BLaER1 (cell line): ENCODE results near the gene NRN1L.

Source experiments
- H3K27ac ChIP-seq: shearing (Covaris generic); formaldehyde crosslinking; 2 replicates; pipeline ENCODE4 v1.8.1; 2022
- H3K27me3 ChIP-seq: shearing (Covaris generic); formaldehyde crosslinking; 2 replicates; pipeline ENCODE4 v1.8.1; 2022
- H3K36me3 ChIP-seq: shearing (Covaris generic); formaldehyde crosslinking; 2 replicates; pipeline ENCODE4 v1.8.1; 2022
- H3K4me1 ChIP-seq: shearing (Covaris generic); formaldehyde crosslinking; 2 replicates; pipeline ENCODE4 v1.8.1; 2022
- H3K4me2 ChIP-seq: shearing (Covaris generic); formaldehyde crosslinking; 2 replicates; pipeline ENCODE4 v1.8.1; 2022
- H3K4me3 ChIP-seq: shearing (Covaris generic); formaldehyde crosslinking; 2 replicates; pipeline ENCODE4 v1.8.1; 2022
- H3K9ac ChIP-seq: shearing (Covaris generic); formaldehyde crosslinking; 2 replicates; pipeline ENCODE4 v1.8.1; 2022
- H3K9me3 ChIP-seq: shearing (Covaris generic); formaldehyde crosslinking; 2 replicates; pipeline ENCODE4 v1.8.1; 2022
- H4K20me1 ChIP-seq: shearing (Covaris generic); formaldehyde crosslinking; 2 replicates; pipeline ENCODE4 v1.8.1; 2022
- Cebpa-rat ChIP-seq: shearing (Covaris generic); IDR thresholded peaks from 2 replicates; pipeline ENCODE4 v1.8.1; 2022

Gene NRN1L

GRCh38 chr16:67880584-67880983 lies 4.1 kb upstream of the NRN1L start:
- Histone ChIP-seq H3K27ac (no peak overlapping the region), H3K9ac (no peak overlapping the region), H3K4me1 (0 out of 2 replicates have a peak, but pooled peaks cover 10% of the 10 kb centered on the region), H3K4me3 (no peak overlapping the region), H3K36me3 (peaks cover 100% of the 10 kb centered on the region), H3K27me3 (no peaks in the 10 kb centered on the region), H4K20me1 (peaks cover 82% of the 10 kb centered on the region), H3K4me2 (no peak overlapping the region), H3K9me3 (no peaks in the 10 kb centered on the region)
- TF ChIP-seq Cebpa-rat: no peak

GRCh38 chr16:67881621-67882161 lies 3.0 kb upstream of the NRN1L start:
- no peak overlapping the region for H3K27ac ChIP-seq
- TF ChIP-seq Cebpa-rat: no peak
- no peak overlapping the region for H3K9ac ChIP-seq
- no peak overlapping the region for H3K4me3 ChIP-seq
- H3K4me2 ChIP-seq: no peak overlapping the region
- no peaks in the 10 kb centered on the region for H3K4me1 ChIP-seq
- H3K9me3 ChIP-seq: no peaks in the 10 kb centered on the region
- H4K20me1 ChIP-seq: peaks cover 71% of the 10 kb centered on the region
- H3K27me3 ChIP-seq: no peaks in the 10 kb centered on the region
- peaks cover 100% of the 10 kb centered on the region for H3K36me3 ChIP-seq

DNA sequence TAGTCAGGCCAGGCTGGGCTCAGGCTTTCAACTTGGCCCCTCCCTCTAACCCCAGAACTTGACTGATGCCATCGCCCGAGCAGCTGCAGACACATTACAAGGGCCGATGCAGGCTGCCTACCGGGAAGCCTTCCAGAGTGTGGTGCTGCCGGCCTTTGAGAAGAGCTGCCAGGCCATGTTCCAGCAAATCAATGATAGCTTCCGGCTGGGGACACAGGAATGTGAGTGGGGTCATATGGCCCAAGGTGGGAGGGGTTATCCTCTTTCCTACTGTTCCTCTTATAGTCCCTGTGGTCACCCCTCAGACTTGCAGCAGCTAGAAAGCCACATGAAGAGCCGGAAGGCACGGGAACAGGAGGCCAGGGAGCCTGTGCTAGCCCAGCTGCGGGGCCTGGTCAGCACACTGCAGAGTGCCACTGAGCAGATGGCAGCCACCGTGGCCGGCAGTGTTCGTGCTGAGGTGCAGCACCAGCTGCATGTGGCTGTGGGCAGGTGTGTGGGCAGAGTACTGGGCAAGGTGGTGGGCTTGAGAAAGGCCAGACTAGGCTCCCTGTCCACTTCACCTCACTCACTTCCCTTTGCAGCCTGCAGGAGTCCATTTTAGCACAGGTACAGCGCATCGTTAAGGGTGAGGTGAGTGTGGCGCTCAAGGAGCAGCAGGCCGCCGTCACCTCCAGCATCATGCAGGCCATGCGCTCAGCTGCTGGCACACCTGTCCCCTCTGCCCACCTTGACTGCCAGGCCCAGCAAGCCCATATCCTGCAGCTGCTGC lies 2.1 kb upstream of the NRN1L start:
- Histone ChIP-seq H3K4me2 (no peak overlapping the region), H3K27me3 (no peaks in the 10 kb centered on the region), H3K36me3 (peaks cover 98% of the 10 kb centered on the region), H3K4me3 (no peak overlapping the region), H3K27ac (no peak overlapping the region), H4K20me1 (peaks cover 62% of the 10 kb centered on the region), H3K4me1 (no peaks in the 10 kb centered on the region), H3K9me3 (no peaks in the 10 kb centered on the region), H3K9ac (no peak overlapping the region)
- no peak for TF ChIP-seq Cebpa-rat

DNA sequence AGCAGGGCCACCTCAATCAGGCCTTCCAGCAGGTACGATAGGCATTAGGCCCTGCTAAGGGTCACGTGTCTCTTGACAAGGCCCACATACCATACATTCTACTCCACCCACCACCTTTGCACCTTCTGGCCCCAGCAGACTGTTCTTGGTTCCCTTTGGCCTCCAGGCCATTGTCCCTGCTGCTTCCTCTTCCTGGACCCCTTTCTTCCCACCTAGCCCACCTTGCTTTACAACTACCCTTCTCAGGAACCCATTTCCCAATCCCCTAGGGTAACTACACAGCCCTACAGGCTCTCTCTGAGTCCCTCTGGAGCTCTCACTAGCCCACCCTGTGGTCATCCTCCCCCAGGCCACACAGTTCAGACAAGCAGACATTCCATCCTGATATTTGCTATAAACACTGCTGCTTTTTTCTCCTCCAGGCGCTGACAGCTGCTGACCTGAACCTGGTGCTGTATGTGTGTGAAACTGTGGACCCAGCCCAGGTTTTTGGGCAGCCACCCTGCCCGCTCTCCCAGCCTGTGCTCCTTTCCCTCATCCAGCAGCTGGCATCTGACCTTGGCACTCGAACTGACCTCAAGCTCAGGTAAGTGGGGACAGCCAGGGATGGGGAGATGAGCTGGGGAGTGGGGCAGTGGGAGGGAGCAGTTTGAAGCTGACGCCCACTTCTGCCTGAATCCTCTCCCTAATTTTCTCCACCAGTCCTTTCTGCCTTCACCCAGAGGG lies 1.4 kb upstream of the NRN1L start:
- Histone ChIP-seq H3K9me3 (no peaks in the 10 kb centered on the region), H3K36me3 (peaks cover 97% of the 10 kb centered on the region), H3K4me1 (no peaks in the 10 kb centered on the region), H3K4me3 (no peak overlapping the region), H4K20me1 (peaks cover 55% of the 10 kb centered on the region), H3K4me2 (no peak overlapping the region), H3K27ac (no peak overlapping the region), H3K27me3 (no peaks in the 10 kb centered on the region), H3K9ac (no peak overlapping the region)
- no peak for TF ChIP-seq Cebpa-rat

GRCh38 chr16:67883872-67884261 lies 818 bp upstream of the NRN1L start:
- H4K20me1 ChIP-seq: peaks cover 55% of the 10 kb centered on the region
- no peaks in the 10 kb centered on the region for H3K27me3 ChIP-seq
- H3K9me3 ChIP-seq: no peaks in the 10 kb centered on the region
- no peak overlapping the region for H3K9ac ChIP-seq
- H3K27ac ChIP-seq: no peak overlapping the region
- H3K4me2 ChIP-seq: no peak overlapping the region
- no peak overlapping the region for H3K4me3 ChIP-seq
- peaks cover 93% of the 10 kb centered on the region for H3K36me3 ChIP-seq
- H3K4me1 ChIP-seq: no peaks in the 10 kb centered on the region
- TF ChIP-seq Cebpa-rat: no peak

- no peak overlapping the region for H3K9ac ChIP-seq
- H3K27me3 ChIP-seq: no peaks in the 10 kb centered on the region
- TF ChIP-seq Cebpa-rat: no peak
- H3K9me3 ChIP-seq: no peaks in the 10 kb centered on the region
- no peaks in the 10 kb centered on the region for H3K4me1 ChIP-seq
- H4K20me1 ChIP-seq: peaks cover 43% of the 10 kb centered on the region
- H3K27ac ChIP-seq: no peak overlapping the region
- H3K4me2 ChIP-seq: no peak overlapping the region
- no peak overlapping the region for H3K4me3 ChIP-seq
- H3K36me3 ChIP-seq: peaks cover 81% of the 10 kb centered on the region
Observed at GRCh38 chr16:67885545-67885944, 860 bp downstream of the NRN1L start.

DNA sequence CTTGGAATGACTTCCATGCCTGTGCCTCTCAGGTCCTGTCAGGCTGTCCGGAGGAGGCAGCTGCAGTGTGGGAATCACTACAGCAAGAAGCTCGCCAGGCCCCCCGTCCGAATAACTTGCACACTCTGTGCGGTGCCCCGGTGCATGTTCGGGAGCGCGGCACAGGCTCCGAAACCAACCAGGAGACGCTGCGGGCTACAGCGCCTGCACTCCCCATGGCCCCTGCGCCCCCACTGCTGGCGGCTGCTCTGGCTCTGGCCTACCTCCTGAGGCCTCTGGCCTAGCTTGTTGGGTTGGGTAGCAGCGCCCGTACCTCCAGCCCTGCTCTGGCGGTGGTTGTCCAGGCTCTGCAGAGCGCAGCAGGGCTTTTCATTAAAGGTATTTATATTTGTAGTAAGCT lies 1.3 kb downstream of the NRN1L start:
- peaks cover 76% of the 10 kb centered on the region for H3K36me3 ChIP-seq
- H3K4me2 ChIP-seq: no peak overlapping the region
- H3K27me3 ChIP-seq: no peaks in the 10 kb centered on the region
- no peak overlapping the region for H3K4me3 ChIP-seq
- no peaks in the 10 kb centered on the region for H3K4me1 ChIP-seq
- no peaks in the 10 kb centered on the region for H3K9me3 ChIP-seq
- H3K27ac ChIP-seq: no peak overlapping the region
- H4K20me1 ChIP-seq: peaks cover 39% of the 10 kb centered on the region
- no peak for TF ChIP-seq Cebpa-rat
- H3K9ac ChIP-seq: no peak overlapping the region

- Histone ChIP-seq H3K4me3 (no peak overlapping the region), H3K9me3 (no peaks in the 10 kb centered on the region), H4K20me1 (peaks cover 36% of the 10 kb centered on the region), H3K4me1 (no peaks in the 10 kb centered on the region), H3K9ac (no peak overlapping the region), H3K4me2 (no peak overlapping the region), H3K36me3 (peaks cover 72% of the 10 kb centered on the region), H3K27ac (no peak overlapping the region), H3K27me3 (no peaks in the 10 kb centered on the region)
- no peak for TF ChIP-seq Cebpa-rat
Observed at GRCh38 chr16:67886387-67886786, 1.7 kb downstream of the NRN1L start.

DNA sequence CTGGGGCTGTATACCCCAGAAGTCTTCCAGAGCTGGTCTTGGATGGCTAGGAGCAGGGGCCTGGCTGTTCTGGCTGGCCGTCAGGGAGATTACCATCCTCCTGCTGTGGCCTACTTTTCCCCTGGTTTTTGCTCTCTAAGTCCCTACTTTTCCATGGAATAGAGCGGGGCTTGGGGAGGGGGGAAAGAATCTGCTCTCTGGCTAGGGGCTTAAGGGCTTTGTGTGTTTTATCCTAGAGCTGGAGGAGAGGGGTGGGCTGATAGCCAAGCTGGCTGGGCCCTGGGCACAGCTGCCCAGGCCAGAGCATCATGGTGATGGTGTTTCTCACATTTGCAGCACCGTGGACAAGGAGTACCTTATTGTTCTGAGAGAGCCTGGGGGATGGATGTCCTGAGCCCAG lies 3.6 kb downstream of the NRN1L start:
- H3K4me1 ChIP-seq: peaks cover 7% of the 10 kb centered on the region; the same call in 1 of the 2 replicates
- H3K36me3 ChIP-seq: peaks cover 53% of the 10 kb centered on the region
- no peaks in the 10 kb centered on the region for H3K9me3 ChIP-seq
- H4K20me1 ChIP-seq: peaks cover 18% of the 10 kb centered on the region
- H3K9ac ChIP-seq: no peak overlapping the region
- no peaks in the 10 kb centered on the region for H3K27me3 ChIP-seq
- H3K27ac ChIP-seq: no peak overlapping the region
- H3K4me3 ChIP-seq: no peak overlapping the region
- H3K4me2 ChIP-seq: no peak overlapping the region
- no peak for TF ChIP-seq Cebpa-rat

- peak overlapping the region; percentile 100 for H3K4me3 ChIP-seq
- H3K27me3 ChIP-seq: no peaks in the 10 kb centered on the region
- no peaks in the 10 kb centered on the region for H3K9me3 ChIP-seq
- H4K20me1 ChIP-seq: peaks cover 24% of the 10 kb centered on the region
- peak overlapping the region; percentile 99 for H3K9ac ChIP-seq
- H3K36me3 ChIP-seq: peaks cover 21% of the 10 kb centered on the region
- no peak for TF ChIP-seq Cebpa-rat
- peak overlapping the region; percentile 79 for H3K4me2 ChIP-seq
- H3K4me1 ChIP-seq: peaks cover 21% of the 10 kb centered on the region
- no peak overlapping the region for H3K27ac ChIP-seq
Observed at GRCh38 chr16:67892375-67892774, 7.7 kb downstream of the NRN1L start.
